Chondrocyte (in vitro differentiated cells): ENCODE data around the gene KRTAP12-2. TPM values are rescaled to one million over a fixed set of nuclear protein-coding genes. Genes with fewer than 3 reads are reported as not detected.
"Not testable (repeated sequence)": the region's sequence is repeated elsewhere in the genome, so short reads cannot be mapped to it uniquely, and the experiment has no call there.

Experiments used
- DNase-seq: peaks from one replicate; pipeline ENCODE4 v3.0.0; 2021; ENCODE audit warnings: mixed read lengths, low spot score
- H3K27ac Mint-ChIP-seq: one replicate; pipeline ENCODE4 v1.8.0; 2021; ENCODE audit warnings: mild to moderate bottlenecking, moderate library complexity, mixed read lengths; ENCODE audit not compliant: unreplicated experiment
- H3K27me3 Mint-ChIP-seq: 2 replicates; pipeline ENCODE4 v1.8.0; 2021; ENCODE audit warnings: low read depth, mixed read lengths
- H3K36me3 Mint-ChIP-seq: 2 replicates; pipeline ENCODE4 v1.8.0; 2021; ENCODE audit warnings: low read depth, mixed read lengths
- H3K4me1 Mint-ChIP-seq: 2 replicates; pipeline ENCODE4 v1.8.0; 2021; ENCODE audit warnings: low read depth, mild to moderate bottlenecking, mixed read lengths
- H3K4me3 Mint-ChIP-seq: one replicate; pipeline ENCODE4 v1.8.0; 2021; ENCODE audit warnings: mild to moderate bottlenecking, moderate library complexity, mixed read lengths; ENCODE audit not compliant: unreplicated experiment
- H3K9me3 Mint-ChIP-seq: 2 replicates; pipeline ENCODE4 v1.8.0; 2021; ENCODE audit warnings: low read depth, mixed read lengths
- total RNA-seq: library from RNA; stranded (reverse); gene quantifications from 3 replicates; pipeline ENCODE4 v1.2.1, GENCODE V29; 2021
- TF ChIP-seq, protein P1 (sequence below): fragments of 200-600 bp; sonication (generic); IDR thresholded peaks from 2 replicates; pipeline ENCODE4 v1.5.0; 2021; ENCODE audit warnings: antibody characterized with exemption, mild to moderate bottlenecking, moderate library complexity

Gene KRTAP12-2
- total RNA-seq, 1 donor from 2014 or later, result not detected

DNA sequence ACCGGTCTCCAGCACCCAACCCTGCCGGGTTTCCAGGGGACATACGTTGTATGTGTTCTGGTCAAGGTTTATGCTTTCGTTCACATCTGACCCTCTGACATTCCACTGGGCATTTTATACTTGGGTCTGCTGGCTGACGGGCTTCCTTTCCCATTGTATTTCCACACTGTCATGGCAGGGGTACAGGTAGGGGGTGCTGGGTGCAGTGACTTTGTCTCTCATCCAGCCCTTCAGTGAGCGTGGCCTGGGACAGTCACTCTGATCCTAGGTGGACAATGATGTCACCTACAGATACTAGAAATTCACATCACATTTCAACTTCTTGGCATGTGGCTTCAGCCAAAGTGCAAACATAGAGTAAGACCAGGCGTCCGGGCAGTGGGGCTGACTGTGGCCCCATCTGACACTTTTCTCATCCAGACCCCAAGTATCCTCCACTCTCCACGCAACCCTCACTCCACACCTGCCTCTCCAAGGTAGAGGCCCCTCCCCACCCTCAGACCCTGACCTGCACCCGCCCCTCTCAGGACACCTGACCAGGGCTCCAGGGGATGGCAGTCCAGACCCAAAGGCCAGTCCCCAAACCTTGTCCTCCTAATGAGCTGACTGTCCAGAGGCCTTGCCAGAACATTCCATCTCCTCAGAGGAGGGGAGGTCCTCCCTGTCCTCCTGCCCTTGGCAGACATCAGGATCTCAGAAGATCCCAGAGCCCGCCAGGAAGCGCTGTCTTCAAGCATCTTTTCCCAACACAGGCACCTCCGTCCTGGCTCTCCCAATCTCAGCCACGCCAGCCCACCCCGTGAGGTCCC is 30.3 kb downstream of the KRTAP12-2 start:
- Mint-ChIP-seq H3K4me1 (no peaks in the 10 kb centered on the region), H3K27me3 (peaks cover 48% of the 10 kb centered on the region), H3K36me3 (peaks cover 5% of the 10 kb centered on the region), H3K9me3 (peaks cover 31% of the 10 kb centered on the region), H3K4me3 (no peak overlapping the region), H3K27ac (no peak overlapping the region)
- TF ChIP-seq, protein P1, sequence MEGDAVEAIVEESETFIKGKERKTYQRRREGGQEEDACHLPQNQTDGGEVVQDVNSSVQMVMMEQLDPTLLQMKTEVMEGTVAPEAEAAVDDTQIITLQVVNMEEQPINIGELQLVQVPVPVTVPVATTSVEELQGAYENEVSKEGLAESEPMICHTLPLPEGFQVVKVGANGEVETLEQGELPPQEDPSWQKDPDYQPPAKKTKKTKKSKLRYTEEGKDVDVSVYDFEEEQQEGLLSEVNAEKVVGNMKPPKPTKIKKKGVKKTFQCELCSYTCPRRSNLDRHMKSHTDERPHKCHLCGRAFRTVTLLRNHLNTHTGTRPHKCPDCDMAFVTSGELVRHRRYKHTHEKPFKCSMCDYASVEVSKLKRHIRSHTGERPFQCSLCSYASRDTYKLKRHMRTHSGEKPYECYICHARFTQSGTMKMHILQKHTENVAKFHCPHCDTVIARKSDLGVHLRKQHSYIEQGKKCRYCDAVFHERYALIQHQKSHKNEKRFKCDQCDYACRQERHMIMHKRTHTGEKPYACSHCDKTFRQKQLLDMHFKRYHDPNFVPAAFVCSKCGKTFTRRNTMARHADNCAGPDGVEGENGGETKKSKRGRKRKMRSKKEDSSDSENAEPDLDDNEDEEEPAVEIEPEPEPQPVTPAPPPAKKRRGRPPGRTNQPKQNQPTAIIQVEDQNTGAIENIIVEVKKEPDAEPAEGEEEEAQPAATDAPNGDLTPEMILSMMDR, result no peak
- DNase-seq, result no peak

DNA sequence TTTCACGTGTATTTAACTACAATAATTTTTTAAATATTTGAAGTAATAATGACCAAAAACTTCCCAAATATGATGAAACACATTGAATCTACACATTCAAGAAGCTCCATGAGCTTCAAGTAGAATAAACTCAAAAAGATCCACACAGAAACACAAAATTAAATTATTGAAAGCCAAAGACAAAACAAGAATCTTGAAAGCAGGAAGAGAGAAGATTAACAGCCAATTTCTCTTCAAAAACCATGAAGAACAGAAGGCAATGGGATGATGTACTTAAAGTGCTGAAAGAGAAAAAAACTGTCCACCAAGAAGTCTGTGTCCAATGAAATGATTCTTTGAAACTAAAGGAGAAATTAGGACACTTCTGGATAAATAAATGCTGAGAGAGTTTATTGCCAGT is 34.7 kb downstream of the KRTAP12-2 start:
- no peak for DNase-seq
- TF ChIP-seq, protein P1, result no peak
- H3K27me3 Mint-ChIP-seq, result peaks cover 32% of the 10 kb centered on the region
- peaks cover 13% of the 10 kb centered on the region for H3K36me3 Mint-ChIP-seq
- no peaks in the 10 kb centered on the region for H3K4me1 Mint-ChIP-seq
- peak overlapping the region; percentile 36 for H3K27ac Mint-ChIP-seq
- no peak overlapping the region for H3K4me3 Mint-ChIP-seq
- peaks cover 37% of the 10 kb centered on the region for H3K9me3 Mint-ChIP-seq

DNA sequence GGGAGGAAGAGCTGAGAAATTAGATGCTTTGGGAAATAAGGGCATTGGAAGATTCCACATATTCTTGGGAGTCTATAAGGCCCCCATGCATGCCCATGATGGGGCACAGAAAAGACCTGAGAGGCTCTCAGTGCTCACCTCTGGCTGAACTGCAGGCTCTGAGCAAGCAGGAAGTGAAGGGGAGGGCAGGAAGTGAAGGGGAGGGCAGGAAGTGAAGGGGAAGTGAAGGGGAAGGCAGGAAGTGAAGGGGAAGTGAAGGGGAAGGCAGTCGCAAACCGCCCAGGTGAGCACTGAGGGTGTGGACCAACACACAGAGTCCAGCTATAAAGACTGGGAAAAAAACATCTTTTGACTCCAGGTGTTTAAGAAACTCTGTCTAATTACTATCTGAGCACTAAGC is 36.3 kb downstream of the KRTAP12-2 start:
- no peak overlapping the region for H3K27ac Mint-ChIP-seq
- peaks cover 13% of the 10 kb centered on the region for H3K36me3 Mint-ChIP-seq
- H3K4me1 Mint-ChIP-seq, result no peaks in the 10 kb centered on the region
- H3K9me3 Mint-ChIP-seq, result peaks cover 37% of the 10 kb centered on the region
- no peak for DNase-seq
- peaks cover 18% of the 10 kb centered on the region for H3K27me3 Mint-ChIP-seq
- no peak overlapping the region for H3K4me3 Mint-ChIP-seq
- TF ChIP-seq, protein P1, result no peak

DNA sequence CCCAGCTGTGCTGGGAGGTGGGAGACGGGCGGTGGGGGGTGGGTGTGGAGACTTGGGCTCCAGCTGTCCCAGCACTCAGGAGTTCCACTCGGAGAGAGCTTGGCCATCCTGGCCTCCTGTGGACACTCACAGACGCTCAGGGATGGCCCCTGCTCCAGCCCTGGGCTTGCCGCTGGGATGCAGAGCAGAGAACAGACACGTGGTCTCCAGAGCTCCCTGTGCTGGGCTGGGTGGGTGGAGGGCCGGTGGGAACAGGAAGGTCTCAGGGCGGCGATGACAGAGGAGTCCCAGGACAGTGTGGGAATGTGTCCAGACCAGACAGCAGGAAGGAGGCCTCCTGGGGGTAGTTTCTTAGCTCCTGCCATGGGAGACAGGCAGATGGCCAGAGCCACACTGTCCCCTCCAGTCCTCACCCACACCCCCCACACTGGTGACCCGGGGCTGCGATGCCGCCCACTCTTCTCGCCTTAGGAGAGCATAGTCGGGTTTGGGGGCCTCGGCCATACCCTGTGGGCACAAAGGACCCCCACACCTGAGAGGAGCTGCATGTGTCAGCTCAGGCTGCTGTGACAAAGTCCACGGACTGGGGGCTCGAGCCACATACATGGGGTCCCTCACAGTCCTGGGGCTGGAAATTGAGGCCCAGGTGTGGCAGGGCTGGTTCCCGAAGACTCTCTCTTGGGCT is 37.9 kb downstream of the KRTAP12-2 start:
- H3K9me3 Mint-ChIP-seq, result peaks cover 45% of the 10 kb centered on the region
- H3K4me1 Mint-ChIP-seq, result no peaks in the 10 kb centered on the region
- no peak overlapping the region for H3K4me3 Mint-ChIP-seq
- peaks cover 15% of the 10 kb centered on the region for H3K36me3 Mint-ChIP-seq
- peak; percentile 73 for DNase-seq
- H3K27ac Mint-ChIP-seq, result no peak overlapping the region
- TF ChIP-seq, protein P1, result no peak
- H3K27me3 Mint-ChIP-seq, result peaks cover 8% of the 10 kb centered on the region

DNA sequence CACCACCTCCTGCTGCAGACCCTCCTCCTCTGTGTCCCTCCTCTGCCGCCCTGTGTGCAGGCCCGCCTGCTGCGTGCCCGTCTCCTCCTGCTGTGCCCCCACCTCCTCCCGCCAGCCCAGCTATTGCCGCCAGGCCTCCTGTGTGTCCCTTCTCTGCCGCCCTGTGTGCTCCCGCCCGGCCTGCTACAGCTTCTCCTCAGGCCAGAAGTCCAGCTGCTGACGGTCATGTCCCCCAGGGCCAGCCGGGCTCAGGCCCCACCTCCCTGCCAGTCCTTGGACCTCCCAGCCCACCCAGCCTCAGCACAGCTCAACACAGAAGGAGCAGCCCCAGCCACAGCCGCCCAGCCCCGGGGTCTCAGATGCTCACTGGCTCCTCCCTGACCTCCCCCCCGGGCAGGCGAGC is 38.9 kb downstream of the KRTAP12-2 start:
- H3K4me3 Mint-ChIP-seq, H3K27ac Mint-ChIP-seq: not testable (repeated sequence)

DNA sequence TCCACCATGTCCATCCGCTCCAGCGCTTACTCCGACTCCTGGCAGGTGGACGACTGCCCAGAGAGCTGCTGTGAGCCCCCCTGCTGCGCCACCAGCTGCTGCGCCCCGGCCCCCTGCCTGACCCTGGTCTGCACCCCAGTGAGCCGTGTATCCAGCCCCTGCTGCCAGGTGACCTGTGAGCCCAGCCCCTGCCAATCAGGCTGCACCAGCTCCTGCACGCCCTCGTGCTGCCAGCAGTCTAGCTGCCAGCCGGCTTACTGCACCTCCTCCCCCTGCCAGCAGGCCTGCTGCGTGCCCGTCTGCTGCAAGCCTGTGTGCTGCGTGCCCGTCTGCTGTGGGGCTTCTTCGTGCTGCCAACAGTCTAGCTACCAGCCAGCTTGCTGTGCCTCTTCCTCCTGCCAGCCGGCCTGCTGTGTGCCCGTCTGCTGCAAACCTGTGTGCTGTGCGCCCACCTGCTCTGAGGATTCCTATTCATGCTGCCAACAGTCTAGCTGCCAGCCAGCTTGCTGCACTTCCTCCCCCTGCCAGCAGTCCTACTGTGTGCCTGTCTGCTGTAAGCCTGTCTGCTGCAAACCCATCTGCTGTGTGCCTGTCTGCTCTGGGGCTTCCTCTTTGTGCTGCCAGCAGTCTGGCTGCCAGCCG is 39.4 kb downstream of the KRTAP12-2 start:
- H3K27me3 Mint-ChIP-seq, H3K4me3 Mint-ChIP-seq, H3K4me1 Mint-ChIP-seq, H3K27ac Mint-ChIP-seq: not testable (repeated sequence)
- Mint-ChIP-seq H3K36me3 (peaks cover 18% of the 10 kb centered on the region), H3K9me3 (peaks cover 48% of the 10 kb centered on the region)
- DNase-seq, result peak; percentile 59

More for the DNA sequence above, 38.9 kb downstream of the KRTAP12-2 start:
- Mint-ChIP-seq H3K36me3 (peaks cover 18% of the 10 kb centered on the region), H3K9me3 (peaks cover 47% of the 10 kb centered on the region)
- H3K27me3 Mint-ChIP-seq, H3K4me1 Mint-ChIP-seq: not testable (repeated sequence)
- DNase-seq, result peak; percentile 85
